ENCODE results near the gene TTC28.

DNA sequence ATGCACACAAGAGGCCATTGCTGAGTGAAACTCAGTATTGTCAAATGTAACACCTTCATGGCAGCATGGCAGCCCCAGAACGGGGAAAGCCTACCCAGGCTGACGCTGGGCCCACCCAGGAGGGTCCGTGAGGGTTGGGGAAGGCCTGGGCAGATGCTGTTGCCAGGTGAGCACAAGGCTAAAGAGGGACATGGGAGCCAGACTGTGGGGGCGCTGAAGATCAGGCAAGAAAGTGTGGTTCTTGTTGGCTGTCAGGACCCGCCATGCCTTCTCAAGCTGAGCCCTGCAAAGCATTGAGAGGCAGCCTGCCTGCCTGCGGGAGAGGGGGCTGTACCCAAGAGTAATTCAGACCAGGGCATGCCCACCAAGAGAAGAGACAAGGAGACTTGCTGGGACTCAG lies 675.6 kb downstream of the TTC28 start:
- TF ChIP-seq EZH2 (IDR thresholded peaks at IDR 0.05) (no peak), EZH2phosphoT487 (IDR thresholded peaks at IDR 0.05) (no peak)
- TF ChIP-seq, protein P1, sequence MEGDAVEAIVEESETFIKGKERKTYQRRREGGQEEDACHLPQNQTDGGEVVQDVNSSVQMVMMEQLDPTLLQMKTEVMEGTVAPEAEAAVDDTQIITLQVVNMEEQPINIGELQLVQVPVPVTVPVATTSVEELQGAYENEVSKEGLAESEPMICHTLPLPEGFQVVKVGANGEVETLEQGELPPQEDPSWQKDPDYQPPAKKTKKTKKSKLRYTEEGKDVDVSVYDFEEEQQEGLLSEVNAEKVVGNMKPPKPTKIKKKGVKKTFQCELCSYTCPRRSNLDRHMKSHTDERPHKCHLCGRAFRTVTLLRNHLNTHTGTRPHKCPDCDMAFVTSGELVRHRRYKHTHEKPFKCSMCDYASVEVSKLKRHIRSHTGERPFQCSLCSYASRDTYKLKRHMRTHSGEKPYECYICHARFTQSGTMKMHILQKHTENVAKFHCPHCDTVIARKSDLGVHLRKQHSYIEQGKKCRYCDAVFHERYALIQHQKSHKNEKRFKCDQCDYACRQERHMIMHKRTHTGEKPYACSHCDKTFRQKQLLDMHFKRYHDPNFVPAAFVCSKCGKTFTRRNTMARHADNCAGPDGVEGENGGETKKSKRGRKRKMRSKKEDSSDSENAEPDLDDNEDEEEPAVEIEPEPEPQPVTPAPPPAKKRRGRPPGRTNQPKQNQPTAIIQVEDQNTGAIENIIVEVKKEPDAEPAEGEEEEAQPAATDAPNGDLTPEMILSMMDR (IDR thresholded peaks at IDR 0.05): no peak
